NCI-H2171 treated with DMSO at 0.1 percent for 48 hours (cell line): Measurements from ENCODE around the gene MYH10.
"Not testable (repeated sequence)": the region's sequence is repeated elsewhere in the genome, so short reads cannot be mapped to it uniquely, and the experiment has no call there.

ENCODE experiments used
- DNase-seq: peaks from one replicate; lab custom pipeline; 2025; lab: John Stamatoyannopoulos, UW

The MYH10 gene

GRCh38 chr17:8556074-8556473 lies 74.5 kb downstream of the MYH10 start:
- no peak for DNase-seq

GRCh38 chr17:8555062-8555461 lies 75.5 kb downstream of the MYH10 start:
- no peak for DNase-seq

- peak; percentile 3 for DNase-seq
Measured at GRCh38 chr17:8552577-8553320, 77.8 kb downstream of the MYH10 start.

- no peak for DNase-seq
Measured at GRCh38 chr17:8542599-8543502, 87.7 kb downstream of the MYH10 start.

- DNase-seq: not testable (repeated sequence)
Measured at GRCh38 chr17:8539976-8540375, 90.5 kb downstream of the MYH10 start.

- DNase-seq: no peak
Measured at GRCh38 chr17:8537734-8538133, 92.8 kb downstream of the MYH10 start.

GRCh38 chr17:8534498-8535188 lies 95.9 kb downstream of the MYH10 start:
- DNase-seq: no peak

- DNase-seq: no peak
Measured at GRCh38 chr17:8532021-8532420, 98.5 kb downstream of the MYH10 start.

GRCh38 chr17:8522577-8522976 lies 107.9 kb downstream of the MYH10 start:
- no peak for DNase-seq

GRCh38 chr17:8520981-8521380 lies 109.5 kb downstream of the MYH10 start:
- DNase-seq: no peak

- no peak for DNase-seq
Measured at GRCh38 chr17:8518850-8519249, 111.7 kb downstream of the MYH10 start.

- no peak for DNase-seq
Measured at GRCh38 chr17:8518326-8518725, 112.2 kb downstream of the MYH10 start.

- no peak for DNase-seq
Measured at GRCh38 chr17:8514801-8515200, 115.7 kb downstream of the MYH10 start.

GRCh38 chr17:8506145-8506544 lies 124.4 kb downstream of the MYH10 start:
- DNase-seq: no peak

GRCh38 chr17:8504460-8505207 lies 125.9 kb downstream of the MYH10 start:
- DNase-seq: no peak

GRCh38 chr17:8503807-8504206 lies 126.7 kb downstream of the MYH10 start:
- DNase-seq: no peak

GRCh38 chr17:8503368-8503767 lies 127.2 kb downstream of the MYH10 start:
- no peak for DNase-seq

GRCh38 chr17:8502126-8502525 lies 128.4 kb downstream of the MYH10 start:
- DNase-seq: no peak

GRCh38 chr17:8500609-8501008 lies 129.9 kb downstream of the MYH10 start:
- no peak for DNase-seq

GRCh38 chr17:8499614-8500013 lies 130.9 kb downstream of the MYH10 start:
- DNase-seq: no peak

GRCh38 chr17:8499171-8499570 lies 131.4 kb downstream of the MYH10 start:
- no peak for DNase-seq

- DNase-seq: no peak
Measured at GRCh38 chr17:8496081-8496480, 134.4 kb downstream of the MYH10 start.
